ENCODE measurements around the gene ZDHHC11B. TPM values are rescaled to one million over a fixed set of nuclear protein-coding genes. Genes with fewer than 3 reads are reported as not detected.
"Not testable (repeated sequence)": the region's sequence is repeated elsewhere in the genome, so short reads cannot be mapped to it uniquely, and the experiment has no call there.

The ZDHHC11B gene
- total RNA-seq, 8 experiments from 2014 or later = 0.24 to 8.6 (median 3.3) TPM; not detected in 1

GRCh38 chr5:734145-734544 is 50.4 kb downstream of the ZDHHC11B start:
- H3K27ac ChIP-seq; H3K4me1 ChIP-seq (replicated peaks in 1 of 2); ATAC-seq (replicated peaks in 6 of 8); H3K4me3 ChIP-seq: not testable (repeated sequence)
- in situ Hi-C loops (cut with MboI; ENCODE audit: low pct_unique_long_range_greater_than_20kb in 2 of 9, low sequenced_read_pairs in 9 of 9, unreplicated experiment in 9 of 9) = loop anchor here in 1 of 9 experiments (25.0 kb wide), 1 partner anchor 103 kb away; no protein-coding TSS in a partner anchor
- WGBS, 10 experiments = no CpG with 5 or more reads among the region's 1 CpG

- H3K27ac ChIP-seq; H3K4me3 ChIP-seq; H3K4me1 ChIP-seq (replicated peaks in 1 of 2); ATAC-seq (replicated peaks in 6 of 8): not testable (repeated sequence)
- in situ Hi-C loops (cut with MboI; ENCODE audit: low pct_unique_long_range_greater_than_20kb in 2 of 9, low sequenced_read_pairs in 9 of 9, unreplicated experiment in 9 of 9) = loop anchor here in 1 of 9 experiments (25.0 kb wide), 1 partner anchor 104 kb away; no protein-coding TSS in a partner anchor
- WGBS, 10 experiments = 30 to 100% (median 96%) methylated on average over 1 to 5 of the region's 10 CpGs; no CpG with 5 or more reads in 4 of the 10 experiments
Measured at GRCh38 chr5:732754-733454, 51.6 kb downstream of the ZDHHC11B start.

GRCh38 chr5:729225-729624 is 55.3 kb downstream of the ZDHHC11B start:
- ATAC-seq (replicated peaks in 6 of 8); H3K4me3 ChIP-seq; H3K27ac ChIP-seq; H3K4me1 ChIP-seq (replicated peaks in 1 of 2): not testable (repeated sequence)
- in situ Hi-C loops (cut with MboI; ENCODE audit: low pct_unique_long_range_greater_than_20kb in 2 of 9, low sequenced_read_pairs in 9 of 9, unreplicated experiment in 9 of 9) = loop anchor here in 1 of 9 experiments (25.0 kb wide), 1 partner anchor 108 kb away; no protein-coding TSS in a partner anchor
- no CpG with 5 or more reads among the region's 7 CpGs for WGBS, 10 experiments

- not testable (repeated sequence) for H3K4me3 ChIP-seq; H3K4me1 ChIP-seq (replicated peaks in 1 of 2); ATAC-seq (replicated peaks in 6 of 8); H3K27ac ChIP-seq
- in situ Hi-C loops (cut with MboI; ENCODE audit: low pct_unique_long_range_greater_than_20kb in 2 of 9, low sequenced_read_pairs in 9 of 9, unreplicated experiment in 9 of 9) = loop anchor here in 1 of 9 experiments (25.0 kb wide), 1 partner anchor 110 kb away; no protein-coding TSS in a partner anchor
- no CpG with 5 or more reads among the region's 9 CpGs for WGBS, 10 experiments
Measured at GRCh38 chr5:727087-727486, 57.4 kb downstream of the ZDHHC11B start.

- WGBS, 10 experiments = 40% methylated on average over 1 of the region's 6 CpGs; no CpG with 5 or more reads in 9 of the 10 experiments
- H3K27ac ChIP-seq; H3K4me3 ChIP-seq; in situ Hi-C loops (cut with MboI; ENCODE audit: low pct_unique_long_range_greater_than_20kb in 2 of 9, low sequenced_read_pairs in 9 of 9, unreplicated experiment in 9 of 9); H3K4me1 ChIP-seq (replicated peaks in 1 of 2); ATAC-seq (replicated peaks in 6 of 8): not testable (repeated sequence)
Measured at GRCh38 chr5:723865-724264, 60.7 kb downstream of the ZDHHC11B start.

- H3K4me1 ChIP-seq (replicated peaks in 1 of 2); H3K4me3 ChIP-seq; H3K27ac ChIP-seq; ATAC-seq (replicated peaks in 6 of 8); in situ Hi-C loops (cut with MboI; ENCODE audit: low pct_unique_long_range_greater_than_20kb in 2 of 9, low sequenced_read_pairs in 9 of 9, unreplicated experiment in 9 of 9): not testable (repeated sequence)
- no CpG with 5 or more reads among the region's 4 CpGs for WGBS, 10 experiments
Measured at GRCh38 chr5:723309-723708, 61.2 kb downstream of the ZDHHC11B start.

- in situ Hi-C loops (cut with MboI; ENCODE audit: low pct_unique_long_range_greater_than_20kb in 2 of 9, low sequenced_read_pairs in 9 of 9, unreplicated experiment in 9 of 9); H3K4me1 ChIP-seq (replicated peaks in 1 of 2); ATAC-seq (replicated peaks in 6 of 8); H3K27ac ChIP-seq; H3K4me3 ChIP-seq: not testable (repeated sequence)
- 0 to 83% (median 36%) methylated on average over 1 of the region's 1 CpG; no CpG with 5 or more reads in 2 of the 10 experiments for WGBS, 10 experiments
Measured at GRCh38 chr5:719379-719778, 65.2 kb downstream of the ZDHHC11B start.

- H3K4me3 ChIP-seq = no peak overlapping the region
- no peaks in the 10 kb centered on the region for H3K4me1 ChIP-seq (replicated peaks in 1 of 2)
- no peak for ATAC-seq (replicated peaks in 6 of 8)
- WGBS, 10 experiments = 0 to 100% (median 62%) methylated on average over 1 to 7 of the region's 7 CpGs; no CpG with 5 or more reads in 3 of the 10 experiments
- in situ Hi-C loops (cut with MboI; ENCODE audit: low pct_unique_long_range_greater_than_20kb in 2 of 9, low sequenced_read_pairs in 9 of 9, unreplicated experiment in 9 of 9) = no loop called here
- H3K27ac ChIP-seq = no peak overlapping the region
Measured at GRCh38 chr5:717143-717542, 67.4 kb downstream of the ZDHHC11B start.

GRCh38 chr5:716740-717139 is 67.8 kb downstream of the ZDHHC11B start:
- peak in 3 of 8 experiments; percentile 48 to 82 (median 56) for ATAC-seq (replicated peaks in 6 of 8)
- H3K4me3 ChIP-seq; H3K27ac ChIP-seq; H3K4me1 ChIP-seq (replicated peaks in 1 of 2); in situ Hi-C loops (cut with MboI; ENCODE audit: low pct_unique_long_range_greater_than_20kb in 2 of 9, low sequenced_read_pairs in 9 of 9, unreplicated experiment in 9 of 9): not testable (repeated sequence)
- 29 to 100% (median 90%) methylated on average over 1 to 2 of the region's 4 CpGs; no CpG with 5 or more reads in 7 of the 10 experiments for whole genome bisulfite sequencing, 10 experiments

GRCh38 chr5:715636-716035 is 68.9 kb downstream of the ZDHHC11B start:
- ATAC-seq (replicated peaks in 6 of 8); H3K4me3 ChIP-seq; in situ Hi-C loops (cut with MboI; ENCODE audit: low pct_unique_long_range_greater_than_20kb in 2 of 9, low sequenced_read_pairs in 9 of 9, unreplicated experiment in 9 of 9); H3K4me1 ChIP-seq (replicated peaks in 1 of 2); H3K27ac ChIP-seq: not testable (repeated sequence)
- 13 to 94% (median 83%) methylated on average over 1 to 3 of the region's 4 CpGs; no CpG with 5 or more reads in 3 of the 10 experiments for WGBS, 10 experiments

- H3K27ac ChIP-seq; in situ Hi-C loops (cut with MboI; ENCODE audit: low pct_unique_long_range_greater_than_20kb in 2 of 9, low sequenced_read_pairs in 9 of 9, unreplicated experiment in 9 of 9); H3K4me1 ChIP-seq (replicated peaks in 1 of 2); H3K4me3 ChIP-seq: not testable (repeated sequence)
- peak in 2 of 8 experiments; percentile 31 to 34 for ATAC-seq (replicated peaks in 6 of 8)
- 100% methylated on average over 2 of the region's 8 CpGs; no CpG with 5 or more reads in 9 of the 10 experiments for WGBS, 10 experiments
Measured at GRCh38 chr5:714215-715118, 70.1 kb downstream of the ZDHHC11B start.

GRCh38 chr5:713686-714085 is 70.8 kb downstream of the ZDHHC11B start:
- H3K4me1 ChIP-seq (replicated peaks in 1 of 2); in situ Hi-C loops (cut with MboI; ENCODE audit: low pct_unique_long_range_greater_than_20kb in 2 of 9, low sequenced_read_pairs in 9 of 9, unreplicated experiment in 9 of 9); H3K27ac ChIP-seq; ATAC-seq (replicated peaks in 6 of 8); H3K4me3 ChIP-seq: not testable (repeated sequence)
- WGBS, 10 experiments = no CpG with 5 or more reads among the region's 3 CpGs
